Mucosa of gallbladder (tissue), 1 donor: ENCODE results near the gene RNF227. TPM values are rescaled to one million over a fixed set of nuclear protein-coding genes. Genes with fewer than 3 reads are reported as not detected.

Experiments
- DNase-seq: peaks from one replicate; pipeline ENCODE4 v3.0.0-alpha.2; 2020; ENCODE audit warnings: low spot score
- total RNA-seq: library from RNA; stranded (reverse); gene quantifications from one replicate; pipeline ENCODE4 v1.2.1, GENCODE V29; 2021
- donor health status: DM: no; HTN: no; CAD: no.

The RNF227 gene
- total RNA-seq, 1 donor from 2014 or later = 3.5 TPM

GRCh38 chr17:7889166-7889955, 26.7 kb downstream of the RNF227 start:
- peak; percentile 92 for DNase-seq

DNA sequence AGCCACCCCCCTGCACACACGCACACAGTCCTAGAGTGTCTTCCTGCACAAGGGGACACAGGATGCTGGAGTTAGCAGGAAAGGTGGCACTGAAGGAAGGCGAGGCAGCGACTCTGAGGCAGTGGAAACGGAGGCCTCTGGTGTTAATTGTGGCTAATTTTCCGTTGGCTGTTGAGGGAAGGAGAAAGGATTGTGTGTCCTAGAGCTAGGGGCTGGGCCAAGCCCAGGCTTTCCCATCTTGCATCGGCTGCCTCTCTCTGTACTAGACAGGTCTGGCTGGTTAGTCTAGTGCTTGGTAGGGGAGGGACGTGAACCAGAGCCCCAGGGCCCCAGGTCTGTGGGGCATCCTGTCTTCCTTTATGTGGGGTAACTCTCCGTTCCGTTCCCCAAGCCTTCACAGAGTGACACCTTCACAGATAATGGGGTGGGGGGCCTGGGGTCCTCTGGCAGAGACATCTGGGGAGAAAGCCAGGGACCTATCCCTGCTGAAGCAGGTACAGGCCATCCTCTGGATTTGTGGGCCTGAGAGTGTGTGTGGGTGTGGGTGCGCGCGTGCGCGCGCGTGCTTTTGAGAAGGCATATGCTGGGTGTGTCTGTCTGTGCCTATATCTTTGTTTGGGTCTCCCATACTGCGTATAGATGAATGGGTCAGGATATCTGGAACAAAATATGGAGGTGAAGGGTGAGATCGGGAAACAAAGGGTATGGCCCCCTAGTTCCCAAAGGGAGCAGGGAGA, 27.7 kb downstream of the RNF227 start, which contains the start of gene CHD3:
Gene CHD3, plus strand, starts transcription at position 606 of the 737 bp plus-strand sequence. CDS start 212 bp downstream, outside the sequence.
- peak; percentile 46 for DNase-seq

- peak; percentile 93 for DNase-seq
Observed at GRCh38 chr17:7887482-7888183, 28.5 kb downstream of the RNF227 start.

- no peak for DNase-seq
Observed at GRCh38 chr17:7887038-7887481, 29.0 kb downstream of the RNF227 start.

DNA sequence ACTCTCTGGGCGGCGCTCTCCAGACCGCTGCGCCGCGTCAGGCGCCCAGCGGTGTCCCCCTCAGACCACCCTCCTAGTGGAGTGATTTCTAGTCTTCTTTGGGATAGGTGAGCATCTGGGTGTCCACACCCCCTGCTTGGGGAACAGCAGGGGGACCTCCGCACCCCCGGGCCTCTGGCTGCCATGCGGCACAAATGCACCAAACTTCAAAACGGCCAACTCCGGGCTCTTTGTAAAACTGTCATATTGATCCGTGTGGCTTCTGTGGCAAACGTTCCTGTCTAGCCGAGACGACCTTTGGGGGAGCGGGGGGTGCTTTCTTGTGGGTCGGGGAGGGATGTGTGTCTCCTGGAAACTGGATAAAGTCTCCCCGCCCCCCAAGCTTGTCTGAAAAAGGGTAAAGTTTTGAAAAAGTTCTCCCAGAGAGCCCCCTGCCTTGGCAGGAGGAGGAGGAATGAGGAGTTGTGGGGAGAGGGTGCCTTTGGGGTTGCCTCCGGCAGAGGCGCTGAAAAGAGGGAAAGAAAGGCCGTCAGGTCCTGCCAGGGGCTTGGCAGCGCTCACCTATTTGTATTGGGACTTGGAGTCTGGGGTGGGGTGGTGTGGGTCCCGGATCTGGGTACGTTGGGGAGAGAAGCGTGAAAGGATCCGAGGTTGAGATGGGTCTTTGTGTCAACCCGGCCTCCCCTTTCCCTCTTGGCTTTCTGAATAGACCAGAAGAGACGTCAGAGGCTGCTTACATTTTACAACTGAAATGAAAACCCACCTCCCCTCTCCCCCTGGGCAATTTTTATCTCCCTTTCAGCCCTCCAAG, 29.7 kb downstream of the RNF227 start:
- no peak for DNase-seq

DNA sequence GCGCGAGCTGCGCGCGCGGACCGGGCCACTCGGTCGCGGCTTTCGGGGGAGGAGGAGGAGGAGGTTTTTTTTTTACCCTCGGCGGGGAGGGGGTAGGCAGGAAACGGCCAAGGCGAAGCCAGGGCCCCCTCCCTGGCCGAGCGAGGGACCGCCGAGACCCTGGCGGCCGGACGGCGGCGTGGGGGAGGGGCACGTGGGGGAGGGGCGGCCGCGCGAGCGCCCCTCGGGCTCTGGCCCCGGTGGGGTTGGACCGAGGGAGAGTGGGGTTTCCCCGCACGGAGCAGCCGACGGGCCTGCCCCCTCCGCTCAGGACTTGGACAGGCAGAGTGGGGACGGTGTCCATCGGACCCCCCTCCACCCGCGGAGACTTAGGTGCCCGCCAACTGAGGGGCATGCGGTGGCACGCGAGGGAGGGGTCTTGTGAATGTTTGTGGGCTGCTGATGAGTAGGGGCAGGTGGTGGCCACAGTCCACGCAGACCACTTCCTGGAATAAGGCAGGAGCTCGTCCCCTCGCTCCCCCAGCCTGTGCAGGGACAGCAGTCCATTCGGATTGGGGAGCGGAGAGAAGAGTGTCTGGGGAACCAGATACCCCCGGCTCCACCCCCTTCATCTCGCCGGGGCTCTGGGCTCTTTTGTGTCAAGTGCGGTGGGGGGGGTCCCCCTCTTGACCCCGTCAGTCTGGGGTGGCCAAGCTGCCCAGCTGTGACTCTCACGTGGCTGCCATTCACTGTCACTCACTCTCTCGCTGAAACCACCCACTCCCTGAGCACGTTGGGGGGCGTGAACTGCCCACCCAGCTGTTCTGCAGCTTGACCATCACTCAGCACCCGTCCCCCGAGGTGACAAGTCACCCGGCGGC, 30.5 kb downstream of the RNF227 start:
- DNase-seq = peak; percentile 29

- no peak for DNase-seq
Observed at GRCh38 chr17:7884581-7885366, 31.3 kb downstream of the RNF227 start.

DNA sequence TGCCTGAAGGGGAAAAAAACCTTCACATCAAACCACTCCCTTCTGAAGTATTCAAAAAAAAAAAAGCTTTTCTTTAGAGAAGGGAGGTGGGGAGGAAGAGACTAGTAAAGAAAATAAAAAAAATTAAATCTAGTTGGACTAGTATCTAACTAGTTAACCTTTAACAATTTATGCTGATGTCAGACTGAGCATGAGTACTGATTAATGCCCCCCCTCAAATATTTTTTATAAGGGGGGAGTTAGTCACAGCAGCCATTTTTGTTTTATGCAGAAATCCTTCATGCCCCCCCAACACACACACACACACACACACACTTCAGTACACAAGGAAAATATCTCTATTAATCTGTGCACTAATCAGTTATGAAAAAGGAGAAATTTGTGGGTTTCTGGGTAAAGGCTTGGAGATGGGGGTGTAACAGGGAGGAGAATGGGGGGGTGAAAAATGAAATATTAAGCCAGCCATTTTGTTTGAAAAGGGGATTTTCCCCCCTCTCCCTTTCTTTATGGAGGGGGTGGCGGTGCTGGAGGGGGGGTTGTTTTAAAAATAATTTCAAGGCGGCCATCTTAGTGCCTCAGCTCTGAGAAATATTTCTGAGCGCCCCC, 32.2 kb downstream of the RNF227 start:
- no peak for DNase-seq

DNA sequence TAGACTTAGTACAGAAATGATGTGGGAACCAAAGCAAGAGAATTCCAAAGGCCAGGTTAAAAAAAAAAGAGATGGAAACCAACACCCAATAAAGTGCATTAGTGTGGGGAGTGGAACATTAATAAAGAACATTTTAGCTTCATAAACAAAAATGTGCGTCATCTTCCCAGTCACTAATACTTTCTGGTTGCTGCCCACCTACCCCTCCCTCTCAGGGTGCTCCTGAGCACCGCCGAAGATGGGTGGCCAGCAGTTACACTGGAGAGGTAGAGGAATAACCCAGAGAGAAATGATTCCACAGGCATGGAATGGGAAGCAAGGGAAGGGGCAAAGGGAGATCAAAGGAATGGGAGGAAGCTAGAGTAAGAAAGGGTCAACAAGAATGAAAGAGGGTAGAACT, 33.5 kb downstream of the RNF227 start:
- DNase-seq = no peak

- no peak for DNase-seq
Observed at GRCh38 chr17:7882068-7882467, 34.0 kb downstream of the RNF227 start.

DNA sequence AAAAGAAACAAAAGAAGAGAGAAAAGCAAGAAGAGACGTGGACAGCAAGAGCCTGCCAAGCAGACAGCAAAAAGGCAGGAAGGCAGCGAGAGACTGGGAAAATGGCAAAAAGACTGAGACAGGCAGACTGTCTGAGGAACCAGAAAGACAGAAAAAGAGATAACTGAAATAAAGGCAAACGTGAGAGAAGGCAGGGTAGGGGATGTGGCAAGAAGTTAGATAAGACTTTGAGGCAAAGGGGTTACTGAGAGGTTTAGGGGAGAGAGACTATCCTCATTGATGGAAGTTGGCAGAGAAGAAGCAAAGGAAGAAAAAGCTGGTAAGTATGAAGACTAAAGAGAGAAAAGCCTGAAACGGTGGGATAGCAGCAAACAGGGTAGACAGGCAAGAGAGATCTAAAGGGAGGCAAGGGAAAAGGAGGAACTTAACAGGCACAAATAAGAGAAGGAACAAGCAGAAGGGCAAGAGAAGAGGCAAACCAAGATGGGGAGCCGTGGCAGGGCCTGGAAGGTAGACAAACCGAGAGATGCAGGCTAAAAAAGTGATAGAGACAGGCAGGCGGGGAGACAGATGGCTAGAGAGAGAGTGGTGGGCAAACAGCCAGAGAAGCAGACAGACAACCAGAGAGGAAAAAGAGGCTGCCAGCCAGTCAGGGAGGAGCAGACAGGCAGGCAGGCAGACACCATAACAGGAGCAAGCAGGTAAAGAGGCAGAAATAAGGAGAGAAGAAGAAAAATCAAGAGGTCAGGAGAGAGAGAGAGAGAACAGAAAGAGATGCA, 34.6 kb downstream of the RNF227 start:
- no peak for DNase-seq

- DNase-seq = no peak
Observed at GRCh38 chr17:7880076-7880868, 35.8 kb downstream of the RNF227 start.

- DNase-seq = no peak
Observed at GRCh38 chr17:7878234-7878633, 37.9 kb downstream of the RNF227 start.

DNA sequence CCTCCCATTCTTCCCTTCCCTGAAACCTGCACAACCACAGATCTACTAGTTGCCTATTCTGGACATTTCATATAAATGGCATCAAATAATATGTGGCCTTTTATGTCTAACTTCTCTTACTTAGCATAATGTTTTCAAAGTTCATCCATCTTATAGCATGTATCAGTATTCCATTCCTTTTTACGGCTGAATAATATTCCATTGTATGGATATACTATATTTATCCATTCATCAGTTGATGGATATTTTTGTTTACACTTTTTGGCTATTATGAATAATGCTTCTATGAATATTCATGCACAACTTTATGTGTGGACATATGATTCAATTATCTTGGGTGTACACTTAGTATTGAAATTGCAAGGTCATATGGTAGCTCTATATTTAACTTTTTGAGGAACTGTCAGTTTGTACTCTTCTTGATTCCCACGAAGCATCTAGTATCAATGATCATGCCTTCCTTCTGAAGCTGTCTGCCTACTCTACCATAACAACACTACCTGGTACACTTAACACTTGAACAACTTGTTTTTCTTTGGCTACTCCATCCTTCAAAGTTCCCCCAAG, 40.2 kb downstream of the RNF227 start:
- no peak for DNase-seq

DNA sequence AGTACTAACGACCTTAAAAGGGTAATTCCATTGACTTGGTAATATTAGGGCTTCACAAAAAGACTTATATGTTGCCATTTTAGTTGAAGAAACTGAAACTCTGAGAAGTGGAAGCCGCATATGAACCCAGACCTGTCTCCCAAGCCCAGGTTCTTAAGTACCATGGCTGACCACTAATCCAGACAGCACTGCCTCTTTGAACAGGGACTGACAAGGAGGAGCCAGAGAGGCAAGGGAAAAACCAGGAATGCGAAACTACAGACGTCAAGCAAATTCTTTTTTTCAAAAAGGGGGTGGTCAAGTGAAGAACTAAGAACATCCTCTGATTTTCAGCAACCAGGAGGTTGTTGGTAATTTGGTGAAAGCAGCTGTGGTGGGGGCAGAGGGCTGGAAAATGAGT, 43.0 kb downstream of the RNF227 start:
- DNase-seq = no peak

GRCh38 chr17:7867881-7868329, 48.2 kb downstream of the RNF227 start:
- DNase-seq = no peak

DNA sequence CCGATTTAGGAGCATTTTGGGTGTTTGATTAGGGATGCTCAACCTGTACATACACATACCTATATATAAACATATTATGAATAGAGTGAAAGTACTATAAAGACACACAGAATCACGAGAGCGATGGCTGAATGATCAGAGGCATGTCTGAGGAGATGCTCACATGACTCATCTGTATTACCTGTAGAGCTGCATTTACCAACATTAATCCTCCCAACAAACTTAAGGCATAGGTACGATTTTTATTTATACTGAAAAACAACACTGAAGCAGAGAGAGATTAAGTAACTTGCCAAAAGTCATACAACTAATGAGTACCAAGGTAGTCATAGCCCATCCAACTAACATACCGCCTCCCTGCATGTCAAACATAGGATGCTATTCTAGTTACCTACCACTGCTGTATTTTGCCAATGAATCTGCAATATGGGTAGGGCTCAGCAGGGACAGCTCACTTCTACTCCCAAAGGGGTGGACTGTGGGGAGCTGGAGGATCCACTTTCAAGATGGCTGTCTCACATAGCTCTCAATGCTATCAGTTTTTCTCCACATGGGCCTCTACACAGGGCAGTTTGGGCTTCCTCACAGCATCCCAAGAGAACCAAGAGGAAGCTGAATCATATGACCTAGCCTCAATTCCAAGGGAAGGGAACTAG, 51.0 kb downstream of the RNF227 start:
- DNase-seq = no peak
